A172 (cell line): ENCODE results near the gene IL20RB. TPM values are rescaled to one million over a fixed set of nuclear protein-coding genes. Genes with fewer than 3 reads are reported as not detected.
"Not testable (repeated sequence)": the region's sequence is repeated elsewhere in the genome, so short reads cannot be mapped to it uniquely, and the experiment has no call there.

Experiments used
- DNase-seq: peaks from one replicate; pipeline ENCODE4 v3.0.0-alpha.2; 2015; ENCODE audit warnings: low spot score
- total RNA-seq: library from RNA; depleted of rRNA; stranded (reverse); fragments of >200 nt; shearing (Covaris generic); gene quantifications from 2 replicates; pipeline ENCODE4 v1.2.3, GENCODE V29; 2014

IL20RB gene
- total RNA-seq, 1 experiment from 2014 or later, result 0.72 TPM

DNA sequence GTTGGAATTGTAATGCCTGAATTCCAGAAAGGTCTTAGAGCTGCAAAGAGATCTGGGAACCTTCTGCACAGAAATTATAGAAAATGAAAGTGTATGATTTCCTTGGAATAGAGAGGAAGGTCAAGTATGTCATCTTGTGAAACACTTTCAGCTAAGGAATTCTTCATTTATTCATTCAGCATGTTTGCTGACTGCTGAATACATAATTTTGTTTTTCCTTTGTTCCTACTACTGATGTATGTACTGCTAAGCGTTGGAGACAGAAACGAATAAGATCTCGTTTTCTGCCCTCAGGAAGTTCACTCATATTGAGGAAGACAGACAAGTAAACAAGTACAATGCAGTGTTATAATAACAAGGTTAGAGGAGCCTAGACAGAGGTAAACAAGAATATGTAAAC, 14.3 kb upstream of the IL20RB start:
- DNase-seq, result no peak

DNA sequence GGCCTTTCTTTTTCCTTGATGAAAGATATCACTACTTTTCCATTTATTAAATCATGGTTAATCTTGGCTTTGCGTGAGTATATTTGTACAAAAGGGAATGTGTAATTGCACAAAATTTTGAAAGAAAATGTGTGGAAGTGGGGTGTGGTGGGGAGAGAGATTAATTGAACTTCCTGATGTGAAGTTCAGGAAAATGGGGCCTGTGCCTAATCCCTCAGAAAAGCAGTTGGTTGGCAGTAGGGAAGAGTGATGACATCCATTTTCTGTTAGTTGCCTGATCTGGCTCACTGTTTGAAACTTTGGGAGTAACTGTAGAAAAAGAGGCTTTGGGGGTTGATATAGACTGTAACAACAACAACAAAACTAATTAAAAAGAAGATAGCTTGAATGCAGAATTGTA, 10.8 kb upstream of the IL20RB start:
- DNase-seq, result no peak

DNA sequence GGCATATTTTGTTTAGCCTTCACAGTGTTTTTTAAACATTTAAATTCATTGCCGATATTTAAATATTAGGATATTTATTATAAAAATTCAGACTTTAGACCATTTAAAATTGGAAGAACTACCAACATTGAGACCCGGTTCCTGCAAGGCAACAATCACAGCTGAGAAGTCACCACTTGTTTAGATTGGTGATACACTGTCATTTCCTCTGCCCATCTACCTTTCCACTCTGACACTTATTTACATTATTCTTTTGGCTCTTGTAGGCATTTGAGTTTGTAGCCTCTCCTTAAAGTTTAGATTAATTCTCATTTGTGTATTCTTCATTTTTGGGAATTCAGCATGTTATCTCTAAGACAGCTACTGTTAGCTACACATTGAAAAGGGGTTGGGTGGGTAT, 10.3 kb upstream of the IL20RB start:
- no peak for DNase-seq

DNA sequence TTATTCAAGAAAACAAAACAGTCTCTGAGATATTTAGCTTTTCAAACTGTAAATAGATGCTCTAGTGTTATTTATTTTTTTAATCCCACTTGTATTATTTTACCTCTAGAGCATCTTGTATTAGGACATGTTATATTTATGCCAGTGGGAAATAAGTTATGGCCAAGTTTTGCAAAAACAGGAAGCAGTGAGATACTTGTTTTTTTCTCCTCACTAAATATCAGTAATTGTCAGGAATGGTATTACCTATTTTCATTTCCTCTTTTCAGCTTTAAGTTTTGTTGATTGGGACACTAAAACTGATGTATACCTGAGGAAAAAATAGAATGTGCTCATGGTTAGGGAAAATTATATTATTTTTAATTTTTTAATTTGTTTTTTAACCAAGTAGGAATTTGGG, 8.6 kb upstream of the IL20RB start:
- no peak for DNase-seq

DNA sequence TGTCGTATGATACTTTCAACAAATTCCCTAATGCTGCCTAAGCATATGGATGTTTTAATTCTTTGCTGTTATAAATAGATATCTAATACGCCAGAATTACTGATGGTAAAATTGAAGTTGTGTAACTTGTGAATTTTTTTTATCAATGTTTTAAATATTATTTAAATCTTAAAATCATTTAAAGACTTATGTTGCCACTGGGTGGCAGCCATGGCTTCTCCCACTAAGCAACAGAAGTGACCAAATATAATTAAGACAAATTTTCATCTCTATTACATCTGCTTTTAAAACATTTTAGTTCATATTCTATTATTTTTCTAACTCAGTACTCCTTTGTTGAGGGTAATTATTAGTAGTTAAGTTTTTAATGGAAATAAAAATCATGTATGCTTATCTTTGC, 8.1 kb upstream of the IL20RB start:
- no peak for DNase-seq

DNA sequence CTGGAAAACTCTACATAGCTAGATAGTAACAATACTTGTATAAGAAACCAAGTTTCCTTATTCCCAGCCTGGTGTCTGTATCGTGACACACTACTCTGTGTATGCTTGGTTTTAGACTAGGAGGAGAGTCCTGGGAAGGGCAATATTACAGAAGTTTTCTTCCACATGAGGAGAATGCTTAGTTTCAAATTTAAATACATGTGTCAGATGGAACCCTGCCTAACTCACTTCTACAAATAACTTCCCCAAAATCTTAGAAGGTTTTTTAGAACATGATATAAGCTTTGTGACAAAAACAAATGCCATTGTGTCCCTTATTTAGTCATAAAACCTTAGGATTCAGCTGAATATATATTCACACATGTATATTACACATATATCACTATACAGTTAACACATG, 7.2 kb upstream of the IL20RB start:
- DNase-seq, result no peak

DNA sequence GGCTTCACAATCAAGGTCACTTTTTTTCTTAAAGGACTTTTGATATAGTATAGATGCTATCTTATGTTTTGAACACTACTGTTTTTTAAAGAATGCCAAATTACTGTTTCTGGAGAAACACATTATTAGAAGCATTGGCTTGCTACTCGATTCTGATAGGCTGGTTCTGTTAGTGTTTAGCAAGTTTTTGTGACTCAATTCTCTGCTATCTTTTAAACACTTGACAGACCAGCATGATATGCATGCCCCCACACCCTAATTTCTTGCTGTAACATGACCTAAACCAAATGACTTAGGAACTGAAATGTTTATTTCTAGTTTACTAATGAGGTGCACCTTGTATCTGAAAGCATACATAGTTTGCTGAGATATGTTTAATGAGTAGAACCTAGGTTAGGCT, 5.5 kb upstream of the IL20RB start:
- DNase-seq, result no peak

DNA sequence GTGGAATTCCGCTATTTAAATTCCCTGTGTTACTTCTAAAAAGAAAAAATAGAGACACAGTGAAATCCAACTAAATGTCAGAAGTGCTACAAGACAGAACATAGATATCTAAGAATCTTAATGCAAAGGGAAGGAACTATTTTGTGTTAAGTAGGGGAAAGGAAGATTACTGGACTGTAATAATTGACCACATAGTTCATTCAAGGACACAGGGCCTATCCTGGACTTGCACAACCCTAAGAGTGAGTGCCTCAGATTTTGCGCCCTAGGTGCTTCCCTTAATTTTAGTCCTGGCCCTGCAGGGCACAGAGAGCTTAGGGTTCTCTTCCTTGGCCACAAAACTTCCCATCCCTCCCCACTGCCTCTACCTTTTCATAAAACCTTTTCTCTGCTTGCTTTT, 3.5 kb upstream of the IL20RB start:
- DNase-seq, result no peak

DNA sequence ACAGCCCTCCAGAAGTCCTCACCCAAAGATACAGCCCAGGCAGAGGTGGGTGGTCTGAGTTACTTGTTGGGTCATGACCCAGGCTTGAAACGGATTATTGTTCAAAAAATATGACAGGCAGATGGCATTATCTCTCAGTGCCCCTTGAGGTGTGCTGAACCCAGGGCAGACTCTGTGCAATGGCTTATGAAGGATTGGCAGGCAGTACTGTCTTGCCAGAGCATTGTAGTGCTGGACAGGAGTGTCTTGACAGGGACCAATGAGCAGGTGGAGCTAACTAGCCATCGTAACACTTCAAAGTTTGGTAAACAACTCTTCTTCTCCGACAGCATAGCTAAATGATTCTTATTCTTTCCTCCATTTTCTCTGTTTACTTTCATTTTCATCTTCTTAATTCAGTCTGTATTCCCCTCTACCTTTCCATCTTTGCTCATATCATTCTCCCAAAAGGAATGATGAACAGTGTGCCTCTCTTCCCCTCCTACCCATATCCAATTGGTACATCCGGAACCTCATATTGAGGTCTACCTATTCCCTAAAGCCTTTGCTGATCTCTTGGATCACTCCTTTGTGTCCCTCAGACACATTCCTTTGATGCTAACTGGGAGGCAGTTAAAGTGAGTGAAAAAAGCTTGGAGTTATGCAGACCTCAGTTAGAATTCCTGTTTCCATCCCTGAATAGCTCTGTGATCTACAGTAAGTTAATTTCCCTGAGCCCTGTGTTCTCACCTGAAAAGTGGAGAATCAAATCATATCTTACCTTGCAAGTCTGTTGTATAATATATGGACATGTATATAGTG, 2.6 kb upstream of the IL20RB start:
- no peak for DNase-seq

DNA sequence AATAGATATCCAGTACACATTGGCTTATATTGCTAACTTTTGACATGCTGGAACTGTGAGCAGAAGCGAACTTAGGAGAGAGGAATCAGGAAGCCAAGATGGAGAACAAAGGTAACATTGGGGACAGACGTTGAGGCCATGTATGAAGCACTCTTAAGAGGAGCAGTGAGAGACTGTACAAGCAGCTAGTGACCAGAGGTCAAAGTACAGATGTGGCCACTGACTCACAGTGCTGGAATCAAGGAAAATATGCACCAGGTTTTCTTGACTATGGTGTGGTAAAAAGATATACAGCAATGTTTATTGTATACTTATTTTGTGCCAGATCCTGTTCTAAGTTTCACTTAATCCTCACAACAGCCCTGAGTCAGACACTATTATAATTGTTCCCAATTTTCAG, 2.0 kb upstream of the IL20RB start:
- DNase-seq, result peak; percentile 79

DNA sequence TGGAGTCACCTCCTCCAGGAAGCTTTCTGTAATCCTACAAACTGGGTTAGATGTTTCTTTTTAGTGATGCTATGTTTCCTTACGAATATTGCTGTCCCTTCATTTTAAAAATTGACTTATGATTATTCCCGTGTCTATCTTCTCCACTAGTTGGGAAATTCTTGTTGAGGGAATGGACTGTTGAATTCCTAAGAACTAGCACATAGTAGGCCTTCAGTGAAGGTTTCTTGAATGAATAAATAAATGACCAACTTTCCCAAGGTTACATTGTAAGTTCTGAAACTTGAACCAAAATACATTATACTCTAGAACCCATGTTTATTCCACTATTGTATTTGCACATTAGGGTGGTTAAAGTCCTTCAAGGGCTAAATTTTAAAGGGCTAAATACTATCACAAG, 812 bp upstream of the IL20RB start:
- DNase-seq, result no peak

DNA sequence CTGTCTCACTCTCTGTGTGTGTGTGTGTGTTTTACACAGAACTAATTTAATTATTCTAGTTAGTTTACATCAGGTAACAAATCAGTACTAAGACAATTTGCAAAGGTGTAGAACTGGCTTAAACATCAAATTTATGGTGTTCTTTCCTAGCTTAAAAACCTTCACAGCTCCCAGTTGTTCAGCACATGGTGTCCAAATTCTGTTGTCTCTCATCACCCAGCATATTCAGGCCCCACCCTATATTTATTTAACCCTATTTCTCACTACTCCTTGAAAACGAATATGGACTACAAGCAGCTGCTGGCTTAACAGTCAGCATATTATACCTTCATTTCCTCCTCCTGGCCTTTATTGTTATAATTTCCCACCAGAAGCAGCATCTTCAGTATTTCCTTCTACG, 1.2 kb downstream of the IL20RB start:
- no peak for DNase-seq

DNA sequence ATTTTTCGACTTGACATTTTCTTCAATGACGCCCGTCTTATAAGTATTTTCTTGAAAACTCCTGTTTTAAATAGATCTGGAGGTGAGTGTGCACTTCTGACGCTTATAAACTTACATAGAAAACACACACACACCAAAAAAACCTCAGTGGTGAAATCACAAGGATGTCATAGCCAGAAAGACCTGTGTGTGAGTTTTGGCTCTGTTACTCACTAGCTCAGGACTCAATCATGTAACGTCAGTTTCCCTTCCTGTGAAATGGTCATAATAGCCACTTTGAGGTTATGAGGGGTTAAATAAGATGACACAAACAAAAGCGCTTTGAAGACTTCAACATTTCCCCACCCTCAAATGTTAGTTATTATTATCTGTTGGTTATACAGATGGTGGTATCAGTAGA, 1.8 kb downstream of the IL20RB start:
- no peak for DNase-seq

DNA sequence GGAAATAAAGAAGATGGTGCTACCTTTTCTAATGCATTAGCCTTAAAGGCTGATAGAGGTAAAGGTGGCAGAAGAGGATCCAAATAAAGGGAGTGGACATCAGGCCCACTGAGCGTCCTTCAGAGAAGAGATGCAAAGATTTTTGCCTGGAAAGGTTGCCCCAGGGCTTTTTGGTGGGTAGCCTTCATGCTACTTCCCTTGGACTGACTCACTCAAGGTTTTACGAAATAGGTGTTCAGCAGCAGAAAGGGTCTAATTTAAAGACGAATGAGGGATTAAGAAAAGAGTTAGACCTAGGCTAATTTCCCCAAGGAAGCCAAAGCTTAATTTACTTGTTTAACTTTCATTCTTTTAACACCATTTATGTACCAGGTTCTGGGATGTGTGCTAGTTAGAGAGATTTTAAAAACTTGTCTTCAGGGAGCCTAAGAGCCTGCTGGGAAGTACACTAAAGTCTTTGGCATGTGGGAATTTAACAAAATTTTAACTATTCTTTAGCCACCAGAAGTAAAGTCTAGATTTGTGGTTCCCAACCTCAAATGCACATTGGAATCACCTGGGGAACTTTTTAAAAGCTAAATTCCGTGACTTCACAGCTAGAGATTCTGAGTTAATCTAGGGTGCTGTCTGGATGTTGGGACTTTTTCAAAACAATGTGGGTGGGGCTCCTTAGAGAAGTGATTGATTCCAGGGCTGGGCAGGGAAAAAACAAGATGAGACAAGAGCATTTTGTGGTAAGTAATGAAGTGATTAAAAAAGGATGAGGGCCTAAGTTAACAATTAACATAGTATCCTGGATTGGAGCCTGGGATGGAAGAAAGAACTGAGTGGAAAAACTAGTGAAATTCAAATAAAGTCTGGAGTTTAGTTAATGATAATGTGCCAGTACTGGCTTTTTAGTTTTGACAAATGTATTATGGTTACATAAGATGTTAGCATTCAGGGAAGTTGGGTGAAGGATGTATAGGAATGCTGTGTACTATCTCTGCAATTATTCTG, 3.4 kb downstream of the IL20RB start:
- peak; percentile 29 for DNase-seq

DNA sequence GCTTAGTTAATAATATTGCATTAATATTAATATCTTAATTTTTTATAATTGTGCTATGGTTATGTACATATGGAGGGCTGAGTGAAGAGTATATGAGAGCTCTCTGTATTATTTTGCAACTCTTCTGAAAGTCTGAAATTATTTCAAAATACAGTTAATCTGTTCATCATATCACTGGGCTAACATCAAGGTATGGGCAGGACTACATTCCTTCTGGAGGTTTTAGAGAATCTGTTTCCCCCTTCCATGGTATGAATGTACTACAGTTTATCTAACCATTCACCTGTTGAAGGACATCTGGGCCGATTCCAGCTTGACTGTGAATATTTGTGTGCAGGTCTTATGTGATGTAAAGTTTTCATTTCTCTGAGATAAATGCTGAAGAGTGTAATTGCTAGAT, 5.1 kb downstream of the IL20RB start:
- DNase-seq, result no peak

DNA sequence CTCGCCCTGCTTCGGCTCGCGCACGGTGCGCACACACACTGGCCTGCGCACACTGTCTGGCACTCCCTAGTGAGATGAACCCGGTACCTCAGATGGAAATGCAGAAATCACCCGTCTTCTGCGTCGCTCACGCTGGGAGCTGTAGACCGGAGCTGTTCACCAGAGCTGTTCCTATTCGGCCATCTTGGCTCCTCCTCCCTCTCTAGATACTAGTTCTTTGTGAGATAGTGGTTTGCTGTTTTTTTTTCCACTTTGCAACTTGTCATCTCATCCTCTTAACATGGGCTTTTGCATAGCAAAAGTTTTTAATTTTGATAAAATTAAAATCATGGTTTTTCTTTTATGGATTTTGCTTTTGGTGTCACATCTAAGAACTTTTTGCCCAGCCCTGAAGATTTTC, 11.8 kb downstream of the IL20RB start:
- DNase-seq, result not testable (repeated sequence)

DNA sequence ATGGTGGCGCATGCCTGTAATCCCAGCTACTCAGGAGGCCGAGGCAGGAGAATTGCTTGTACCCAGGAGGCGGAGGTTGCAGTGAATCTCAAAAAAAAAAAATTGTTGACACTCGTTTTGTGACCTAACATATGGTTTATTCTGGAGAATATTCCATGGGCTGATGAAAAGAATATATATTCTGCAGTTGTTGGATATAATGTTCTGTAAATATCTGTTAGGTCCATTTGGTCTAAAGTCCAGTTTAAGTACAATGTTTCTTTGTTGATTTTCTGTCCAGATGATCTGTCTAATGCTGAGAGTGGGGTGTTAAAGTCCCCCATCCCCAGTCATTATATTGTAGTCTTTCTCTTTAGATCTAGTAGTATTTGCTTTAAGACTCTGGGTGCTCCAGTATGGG, 15.6 kb downstream of the IL20RB start:
- no peak for DNase-seq

DNA sequence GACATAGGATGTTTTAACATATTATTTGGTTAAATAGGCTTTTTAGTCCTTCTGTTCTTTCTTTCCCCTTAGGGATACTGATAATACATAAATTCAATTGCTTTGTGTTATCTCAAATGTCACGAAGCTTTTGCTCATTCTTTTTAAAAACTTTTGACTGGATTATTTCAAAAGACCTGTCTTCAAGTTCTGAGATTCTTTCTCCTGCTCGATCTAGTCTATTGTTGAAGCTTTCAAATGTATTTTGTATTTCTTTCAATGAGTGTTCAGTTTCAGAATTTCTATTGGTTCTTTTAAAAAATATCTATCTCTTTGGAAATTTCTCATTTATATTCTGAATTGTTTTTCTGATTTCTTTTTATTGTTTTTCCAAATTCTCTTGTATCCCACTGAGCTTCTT, 16.9 kb downstream of the IL20RB start:
- no peak for DNase-seq

DNA sequence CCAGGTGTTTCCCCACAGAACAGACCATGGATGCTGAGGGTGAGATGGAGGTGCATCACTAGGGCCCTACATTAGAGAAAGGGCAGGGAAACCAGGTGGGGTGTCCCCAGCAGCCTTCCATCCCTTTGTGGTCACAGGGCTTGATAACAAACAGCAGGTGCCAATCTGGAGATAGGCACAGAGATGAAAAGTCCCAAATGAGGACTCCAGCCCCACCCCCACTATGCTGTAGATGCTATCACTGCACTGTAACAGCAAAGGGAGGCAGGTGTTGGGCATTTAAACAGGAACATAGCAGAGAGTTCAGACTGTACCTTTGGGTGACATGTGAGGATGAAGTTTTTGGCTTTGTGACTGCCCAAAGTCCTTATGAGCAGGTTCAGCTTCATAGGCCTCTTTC, 21.4 kb downstream of the IL20RB start:
- DNase-seq, result no peak

DNA sequence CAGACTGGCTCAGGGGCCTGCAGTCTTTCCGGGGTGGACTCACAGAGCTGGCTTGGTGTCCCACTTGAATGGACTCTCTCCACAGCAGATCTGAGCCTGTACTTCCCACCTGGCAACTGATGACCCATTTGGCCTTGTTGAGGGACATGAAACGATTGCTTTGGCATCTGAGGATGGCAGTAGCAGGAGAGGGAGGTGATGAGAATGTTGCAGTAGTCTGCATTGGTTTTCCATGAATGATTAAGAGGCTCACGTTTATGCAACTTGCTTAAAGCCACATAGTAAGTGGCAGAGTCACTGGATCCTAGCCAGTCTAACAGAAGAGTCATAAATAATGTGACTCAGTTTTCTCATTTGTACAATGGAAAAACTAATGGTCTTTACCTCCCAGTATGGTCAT, 21.9 kb downstream of the IL20RB start:
- peak; percentile 33 for DNase-seq

DNA sequence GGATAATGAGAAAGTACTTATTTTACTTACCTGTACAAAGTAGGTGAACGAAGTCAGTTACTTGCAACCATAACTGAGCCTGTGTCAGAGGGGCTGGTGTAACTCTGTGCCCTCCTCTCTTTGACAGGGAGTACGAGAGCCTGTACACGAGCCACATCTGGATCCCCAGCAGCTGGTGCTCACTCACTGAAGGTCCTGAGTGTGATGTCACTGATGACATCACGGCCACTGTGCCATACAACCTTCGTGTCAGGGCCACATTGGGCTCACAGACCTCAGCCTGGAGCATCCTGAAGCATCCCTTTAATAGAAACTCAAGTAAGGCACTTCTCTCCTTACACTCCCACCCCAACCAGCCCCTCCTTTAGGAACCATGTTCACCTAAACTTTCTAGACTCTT, 24.2 kb downstream of the IL20RB start:
- DNase-seq, result no peak

DNA sequence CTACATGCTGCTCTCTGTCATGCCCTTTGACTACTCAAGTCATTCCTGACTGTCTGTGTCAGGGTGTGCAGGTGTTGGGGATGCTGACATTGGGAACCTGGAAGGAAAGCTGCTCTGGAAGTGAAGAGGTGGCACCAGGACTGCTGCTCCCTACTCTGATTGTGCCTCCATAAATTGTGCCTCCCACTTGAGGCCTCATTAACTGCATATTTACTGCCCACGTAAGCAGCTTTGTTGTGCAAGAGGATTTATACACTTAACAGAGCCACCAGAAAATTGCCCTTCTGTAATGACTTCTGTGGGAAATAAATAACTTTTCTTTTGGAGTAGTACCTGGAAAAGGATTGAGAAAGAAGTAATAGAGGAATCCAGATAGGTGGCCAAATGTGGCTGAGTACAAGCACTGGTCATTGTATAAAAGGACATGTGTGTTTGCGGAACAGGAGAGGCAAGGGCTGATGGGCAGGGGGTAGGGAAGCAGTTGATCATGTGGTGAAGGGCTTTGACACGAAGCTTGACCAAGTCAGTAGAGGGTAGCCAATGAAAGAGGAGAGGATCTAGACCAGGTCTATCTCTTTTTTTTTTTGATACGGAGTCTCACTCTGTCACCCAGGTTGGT, 24.8 kb downstream of the IL20RB start:
- DNase-seq, result no peak

DNA sequence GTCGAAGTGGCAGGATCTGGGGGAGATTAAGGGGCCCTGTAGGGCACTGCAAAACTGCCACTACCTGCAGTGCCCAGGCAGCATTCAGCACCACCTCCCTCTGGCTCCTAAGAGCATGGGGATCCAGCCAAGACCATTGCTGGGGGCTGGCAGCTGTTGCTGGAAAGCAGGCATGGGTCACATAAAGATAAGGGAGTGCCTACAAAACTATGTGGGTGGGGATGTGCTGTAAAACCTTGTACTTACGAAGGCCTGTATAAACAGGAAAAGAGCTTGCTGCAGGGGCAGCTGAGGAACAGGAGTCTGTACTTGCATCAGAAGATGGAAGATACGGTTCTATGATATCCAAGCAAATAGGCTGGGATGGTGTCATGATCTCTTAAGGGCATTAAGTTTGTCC, 27.1 kb downstream of the IL20RB start:
- DNase-seq, result peak; percentile 44
